HEK293 (cell line): ENCODE results near the gene ACAA2.
"Not testable (repeated sequence)": the region's sequence is repeated elsewhere in the genome, so short reads cannot be mapped to it uniquely, and the experiment has no call there.

Experiments
- CTCF ChIA-PET: fragments of 350-600 bp; formaldehyde crosslinking; extraction: SDS; loops from one replicate; lab custom pipeline; 2021; ENCODE audit warnings: antibody characterized with exemption; lab: Yijun Ruan, JAX
- POLR2A ChIA-PET: fragments of 300-600 bp; formaldehyde crosslinking; extraction: SDS; loops from one replicate; lab custom pipeline; 2020; ENCODE audit warnings: antibody characterized with exemption, inconsistent platforms; lab: Yijun Ruan, JAX
- H3K27ac ChIP-seq: fragments of 200-500 bp; sonication (Bioruptor generic); 2 replicates; pipeline ENCODE4 v1.5.1; 2014; ENCODE audit warnings: low read depth, low read length, control low read depth, inconsistent platforms; ENCODE audit errors: extremely low read depth
- H3K36me3 ChIP-seq, 2 experiments: fragments of 200-500 bp in 1 of 2; sonication (Bioruptor generic) in 1 of 2; 1 replicate in 1 of 2; 2 replicates in 1 of 2; pipeline ENCODE4 v1.5.1; 2014 to 2017; ENCODE audit warnings: inconsistent platforms in 2 of 2, low read length in 2 of 2; ENCODE audit not compliant: control insufficient read depth in 2 of 2, insufficient read depth in 1 of 2
- H3K4me1 ChIP-seq: fragments of 200-500 bp; sonication (Bioruptor generic); 2 replicates; pipeline ENCODE4 v1.5.1; 2014; ENCODE audit warnings: mild to moderate bottlenecking, low read length, inconsistent platforms; ENCODE audit not compliant: control insufficient read depth, insufficient read depth
- H3K4me3 ChIP-seq: 2 replicates; pipeline ENCODE4 v1.5.1; 2011; ENCODE audit warnings: low read depth, mild to moderate bottlenecking, control low read depth, low read length, moderate library complexity
- H3K9me3 ChIP-seq: fragments of 200-500 bp; sonication (Bioruptor generic); 2 replicates; pipeline ENCODE4 v1.5.1; 2014; ENCODE audit warnings: low read depth, low read length, inconsistent platforms; ENCODE audit not compliant: control insufficient read depth, insufficient read depth
- GLI2 ChIP-seq: fragments of 450-650 bp; formaldehyde crosslinking; IDR thresholded peaks from 2 replicates; pipeline ENCODE4; 2017; ENCODE audit warnings: missing biosample characterization, missing genetic modification characterization, low read depth, borderline replicate concordance
- GLIS1 ChIP-seq: fragments of 450-650 bp; formaldehyde crosslinking; IDR thresholded peaks from 2 replicates; pipeline ENCODE4 v1.5.1; 2016; ENCODE audit warnings: missing biosample characterization, missing genetic modification characterization
- HOXA7 ChIP-seq: sonication (generic); formaldehyde crosslinking; IDR thresholded peaks from 2 replicates; pipeline ENCODE4 v1.8.1; 2022; ENCODE audit warnings: missing genetic modification reagents, borderline replicate concordance
- IKZF3 ChIP-seq: fragments of 450-650 bp; IDR thresholded peaks from 2 replicates; pipeline ENCODE4 v1.5.0; 2018; ENCODE audit warnings: missing biosample characterization, mild to moderate bottlenecking, missing genetic modification characterization, moderate library complexity
- OSR2 ChIP-seq: fragments of 450-650 bp; formaldehyde crosslinking; IDR thresholded peaks from 2 replicates; pipeline ENCODE4 v1.5.1; 2016; ENCODE audit warnings: missing biosample characterization, missing genetic modification characterization
- PRDM4 ChIP-seq: fragments of 450-650 bp; formaldehyde crosslinking; IDR thresholded peaks from 2 replicates; pipeline ENCODE4 v1.5.1; 2017; ENCODE audit warnings: missing biosample characterization, missing genetic modification characterization
- SCRT2 ChIP-seq: fragments of 450-650 bp; formaldehyde crosslinking; IDR thresholded peaks from 2 replicates; pipeline ENCODE4 v1.5.1; 2016; ENCODE audit warnings: missing biosample characterization, missing genetic modification characterization
- YY2 ChIP-seq: fragments of 450-650 bp; formaldehyde crosslinking; IDR thresholded peaks from 2 replicates; pipeline ENCODE4 v1.5.1; 2016; ENCODE audit warnings: missing biosample characterization, missing genetic modification characterization
- ZBTB17 ChIP-seq: fragments of 450-650 bp; formaldehyde crosslinking; IDR thresholded peaks from 2 replicates; pipeline ENCODE4 v1.5.1; 2016; ENCODE audit warnings: missing biosample characterization, missing genetic modification characterization
- ZIC2 ChIP-seq: fragments of 450-650 bp; formaldehyde crosslinking; IDR thresholded peaks from 2 replicates; pipeline ENCODE4 v1.5.1; 2016; ENCODE audit warnings: missing biosample characterization, missing genetic modification characterization
- ZNF121 ChIP-seq: fragments of 450-650 bp; formaldehyde crosslinking; IDR thresholded peaks from 2 replicates; pipeline ENCODE4 v1.5.1; 2016; ENCODE audit warnings: missing biosample characterization, missing genetic modification characterization
- ZNF133 ChIP-seq: fragments of 450-650 bp; formaldehyde crosslinking; IDR thresholded peaks from 2 replicates; pipeline ENCODE4 v1.5.1; 2016; ENCODE audit warnings: missing biosample characterization, missing genetic modification characterization
- ZNF214 ChIP-seq: fragments of 450-650 bp; formaldehyde crosslinking; IDR thresholded peaks from 2 replicates; pipeline ENCODE4 v1.5.1; 2017; ENCODE audit warnings: missing biosample characterization, mild to moderate bottlenecking, missing genetic modification characterization, borderline replicate concordance
- ZNF24 ChIP-seq: fragments of 450-650 bp; formaldehyde crosslinking; IDR thresholded peaks from 2 replicates; pipeline ENCODE4 v1.5.1; 2016; ENCODE audit warnings: missing biosample characterization, missing genetic modification characterization
- ZNF37A ChIP-seq: fragments of 450-650 bp; IDR thresholded peaks from 2 replicates; pipeline ENCODE4 v1.5.1; 2018; ENCODE audit warnings: missing biosample characterization, missing genetic modification characterization
- ZNF423 ChIP-seq: fragments of 450-650 bp; formaldehyde crosslinking; IDR thresholded peaks from 2 replicates; pipeline ENCODE4 v1.5.1; 2016; ENCODE audit warnings: missing biosample characterization, missing genetic modification characterization
- ZNF521 ChIP-seq: fragments of 450-650 bp; formaldehyde crosslinking; IDR thresholded peaks from 2 replicates; pipeline ENCODE4 v1.5.1; 2017; ENCODE audit warnings: missing biosample characterization, mild to moderate bottlenecking, missing genetic modification characterization
- ZNF658 ChIP-seq: fragments of 450-650 bp; formaldehyde crosslinking; IDR thresholded peaks from 2 replicates; pipeline ENCODE4; 2016; ENCODE audit warnings: missing biosample characterization, missing genetic modification characterization
- ZNF701 ChIP-seq: fragments of 450-650 bp; formaldehyde crosslinking; IDR thresholded peaks from 2 replicates; pipeline ENCODE4 v1.5.1; 2016; ENCODE audit warnings: missing biosample characterization, missing genetic modification characterization
- ZNF843 ChIP-seq: fragments of 450-650 bp; formaldehyde crosslinking; IDR thresholded peaks from 2 replicates; pipeline ENCODE4 v1.5.1; 2016; ENCODE audit warnings: missing biosample characterization, missing genetic modification characterization
- ZSCAN16 ChIP-seq: fragments of 450-650 bp; formaldehyde crosslinking; IDR thresholded peaks from 2 replicates; pipeline ENCODE4 v1.5.1; 2016; ENCODE audit warnings: missing biosample characterization, missing genetic modification characterization
- TF ChIP-seq, protein P1 (sequence below): fragments of 450-650 bp; formaldehyde crosslinking; IDR thresholded peaks from 2 replicates; pipeline ENCODE4 v1.5.1; 2017; ENCODE audit warnings: missing biosample characterization, missing genetic modification characterization
- TF ChIP-seq, protein P2 (sequence below): fragments of 450-650 bp; formaldehyde crosslinking; optimal IDR thresholded peaks from 2 replicates; pipeline ENCODE3; 2016; ENCODE audit warnings: missing biosample characterization, mild to moderate bottlenecking, missing genetic modification characterization
- TF ChIP-seq, protein P3 (sequence below): fragments of 450-650 bp; formaldehyde crosslinking; IDR thresholded peaks from 2 replicates; pipeline ENCODE4 v1.5.1; 2016; ENCODE audit warnings: missing biosample characterization, missing genetic modification characterization, borderline replicate concordance
- TF ChIP-seq, protein P4 (sequence below): fragments of 450-650 bp; formaldehyde crosslinking; IDR thresholded peaks from 2 replicates; pipeline ENCODE4 v1.5.1; 2016; ENCODE audit warnings: missing biosample characterization, missing genetic modification characterization

The ACAA2 gene

DNA sequence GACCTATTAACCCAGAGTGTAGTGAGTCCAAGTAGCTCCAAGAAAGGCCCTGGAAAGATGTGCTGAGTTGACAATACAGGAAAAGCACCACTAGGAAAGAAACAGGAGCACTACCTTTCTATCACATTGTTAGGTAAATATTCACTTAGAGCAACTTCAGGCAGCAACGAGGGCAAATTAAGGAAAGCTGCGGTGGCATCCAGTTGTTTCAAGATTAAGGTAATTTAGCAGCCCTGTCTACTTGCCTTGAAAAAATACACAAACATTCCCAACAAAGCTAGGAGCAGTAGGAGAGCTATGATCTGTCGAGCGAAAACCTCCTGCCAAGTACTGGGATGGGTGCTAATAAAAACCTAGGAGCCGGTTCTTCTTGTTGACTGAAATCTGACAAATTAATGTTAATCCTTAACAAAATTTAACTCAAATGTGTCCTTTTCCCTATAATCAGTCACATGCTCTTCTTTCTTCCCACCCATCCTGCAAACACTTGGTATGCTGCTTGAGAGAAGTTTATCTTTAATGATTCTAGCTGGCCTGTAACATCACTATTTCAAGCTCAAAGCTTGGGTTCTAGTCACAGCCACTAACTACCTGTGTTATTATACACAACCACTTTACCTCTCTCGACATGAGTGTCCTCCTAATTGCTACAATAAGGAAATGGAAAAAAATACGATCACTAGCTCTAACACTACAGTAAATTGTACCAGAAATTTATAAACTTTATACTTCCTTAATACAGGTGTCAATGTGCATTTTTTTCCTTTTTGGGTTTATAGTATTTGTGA is 2.0 kb downstream of the ACAA2 start (continued):
- TF ChIP-seq ZNF701, result no peak
- TF ChIP-seq ZNF843 (tag by site-specific recombination), result no peak
- no peak for TF ChIP-seq ZNF214
- TF ChIP-seq SCRT2 (tag by site-specific recombination), result no peak
- TF ChIP-seq ZNF121 (tag by site-specific recombination), result no peak
- no peak for TF ChIP-seq ZNF521
- TF ChIP-seq ZNF133 (tag by site-specific recombination), result no peak
- TF ChIP-seq, protein P1, sequence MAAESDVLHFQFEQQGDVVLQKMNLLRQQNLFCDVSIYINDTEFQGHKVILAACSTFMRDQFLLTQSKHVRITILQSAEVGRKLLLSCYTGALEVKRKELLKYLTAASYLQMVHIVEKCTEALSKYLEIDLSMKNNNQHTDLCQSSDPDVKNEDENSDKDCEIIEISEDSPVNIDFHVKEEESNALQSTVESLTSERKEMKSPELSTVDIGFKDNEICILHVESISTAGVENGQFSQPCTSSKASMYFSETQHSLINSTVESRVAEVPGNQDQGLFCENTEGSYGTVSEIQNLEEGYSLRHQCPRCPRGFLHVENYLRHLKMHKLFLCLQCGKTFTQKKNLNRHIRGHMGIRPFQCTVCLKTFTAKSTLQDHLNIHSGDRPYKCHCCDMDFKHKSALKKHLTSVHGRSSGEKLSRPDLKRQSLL (tag by site-specific recombination), result no peak
- TF ChIP-seq, protein P2, sequence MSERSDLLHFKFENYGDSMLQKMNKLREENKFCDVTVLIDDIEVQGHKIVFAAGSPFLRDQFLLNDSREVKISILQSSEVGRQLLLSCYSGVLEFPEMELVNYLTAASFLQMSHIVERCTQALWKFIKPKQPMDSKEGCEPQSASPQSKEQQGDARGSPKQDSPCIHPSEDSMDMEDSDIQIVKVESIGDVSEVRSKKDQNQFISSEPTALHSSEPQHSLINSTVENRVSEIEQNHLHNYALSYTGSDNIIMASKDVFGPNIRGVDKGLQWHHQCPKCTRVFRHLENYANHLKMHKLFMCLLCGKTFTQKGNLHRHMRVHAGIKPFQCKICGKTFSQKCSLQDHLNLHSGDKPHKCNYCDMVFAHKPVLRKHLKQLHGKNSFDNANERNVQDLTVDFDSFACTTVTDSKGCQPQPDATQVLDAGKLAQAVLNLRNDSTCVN, result no peak
- no peak for TF ChIP-seq YY2 (tag by site-specific recombination)
- TF ChIP-seq, protein P3, sequence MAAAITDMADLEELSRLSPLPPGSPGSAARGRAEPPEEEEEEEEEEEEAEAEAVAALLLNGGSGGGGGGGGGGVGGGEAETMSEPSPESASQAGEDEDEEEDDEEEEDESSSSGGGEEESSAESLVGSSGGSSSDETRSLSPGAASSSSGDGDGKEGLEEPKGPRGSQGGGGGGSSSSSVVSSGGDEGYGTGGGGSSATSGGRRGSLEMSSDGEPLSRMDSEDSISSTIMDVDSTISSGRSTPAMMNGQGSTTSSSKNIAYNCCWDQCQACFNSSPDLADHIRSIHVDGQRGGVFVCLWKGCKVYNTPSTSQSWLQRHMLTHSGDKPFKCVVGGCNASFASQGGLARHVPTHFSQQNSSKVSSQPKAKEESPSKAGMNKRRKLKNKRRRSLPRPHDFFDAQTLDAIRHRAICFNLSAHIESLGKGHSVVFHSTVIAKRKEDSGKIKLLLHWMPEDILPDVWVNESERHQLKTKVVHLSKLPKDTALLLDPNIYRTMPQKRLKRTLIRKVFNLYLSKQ, result no peak
- peak; percentile 47; the same call in 1 of the 2 replicates for TF ChIP-seq OSR2 (tag by site-specific recombination)
- TF ChIP-seq ZIC2 (tag by site-specific recombination), result peak; percentile 56; the same call in 1 of the 2 replicates
- TF ChIP-seq, protein P4, sequence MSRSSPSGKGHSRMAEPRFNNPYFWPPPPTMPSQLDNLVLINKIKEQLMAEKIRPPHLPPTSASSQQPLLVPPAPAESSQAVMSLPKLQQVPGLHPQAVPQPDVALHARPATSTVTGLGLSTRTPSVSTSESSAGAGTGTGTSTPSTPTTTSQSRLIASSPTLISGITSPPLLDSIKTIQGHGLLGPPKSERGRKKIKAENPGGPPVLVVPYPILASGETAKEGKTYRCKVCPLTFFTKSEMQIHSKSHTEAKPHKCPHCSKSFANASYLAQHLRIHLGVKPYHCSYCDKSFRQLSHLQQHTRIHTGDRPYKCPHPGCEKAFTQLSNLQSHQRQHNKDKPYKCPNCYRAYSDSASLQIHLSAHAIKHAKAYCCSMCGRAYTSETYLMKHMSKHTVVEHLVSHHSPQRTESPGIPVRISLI (tag by site-specific recombination), result no peak
- no peak for TF ChIP-seq ZNF658
- TF ChIP-seq ZNF37A (tag by site-specific recombination), result no peak
- TF ChIP-seq IKZF3 (tag by site-specific recombination), result peak; percentile 58; the same call in 1 of the 2 replicates
- no peak for TF ChIP-seq ZNF423
- TF ChIP-seq ZSCAN16 (tag by site-specific recombination), result no peak
- TF ChIP-seq GLIS1 (tag by site-specific recombination), result peak; percentile 93
- TF ChIP-seq ZNF24 (tag by site-specific recombination), result no peak
- TF ChIP-seq HOXA7, result no peak
- TF ChIP-seq GLI2, result no peak
- TF ChIP-seq PRDM4 (tag by site-specific recombination), result 0 out of 2 replicates have a peak, but pooled peaks have one; percentile 7
- TF ChIP-seq ZBTB17 (tag by site-specific recombination), result peak; percentile 67

DNA sequence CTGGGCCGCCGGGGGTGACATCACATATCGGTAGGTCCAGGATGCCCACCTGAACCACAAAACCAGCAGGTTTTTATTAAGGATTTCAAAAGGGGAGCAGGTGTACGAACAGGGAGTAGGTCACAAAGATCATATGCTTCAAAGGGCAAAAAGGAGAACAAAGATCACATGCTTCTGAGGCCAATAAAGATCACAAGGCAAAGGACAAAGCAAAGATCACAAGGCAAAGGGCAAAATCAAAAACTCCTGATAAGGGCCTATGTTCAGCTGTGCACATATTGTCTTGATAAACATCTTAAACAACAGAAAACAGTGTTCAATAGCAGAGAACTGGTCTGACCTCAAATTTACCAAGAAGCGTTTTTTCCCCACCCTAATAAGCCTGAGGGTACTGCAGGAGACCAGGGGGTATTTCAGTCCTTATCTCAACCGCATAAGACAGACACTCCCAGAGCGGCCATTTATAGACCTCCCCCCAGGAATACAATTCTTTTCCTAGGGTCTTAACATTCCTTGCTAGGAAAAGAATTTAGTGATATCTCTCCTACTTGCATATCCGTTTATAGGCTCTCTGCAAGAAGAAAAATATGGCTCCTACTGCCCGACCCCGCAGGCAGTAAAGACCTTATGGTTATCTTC is 4.7 kb downstream of the ACAA2 start:
- H3K27ac ChIP-seq, H3K36me3 ChIP-seq, H3K9me3 ChIP-seq, H3K4me3 ChIP-seq, POLR2A ChIA-PET, CTCF ChIA-PET: not testable (repeated sequence)
- H3K4me1 ChIP-seq, result peaks cover 34% of the 10 kb centered on the region
